Mucosa of rectum (tissue), 2 donors: ENCODE results near the gene CFAP74.
A peak's percentile ranks its signal among the peaks of the same experiment; 100 is the strongest.

Source experiments
- H3K27ac ChIP-seq, 2 donors: one replicate each; pipeline ENCODE4 v1.7.0; 2013; ENCODE audit warnings: inconsistent platforms in 2 of 2, low read depth in 2 of 2, low read length in 2 of 2
- H3K27me3 ChIP-seq, 2 donors: one replicate each; pipeline ENCODE4 v1.7.0; 2013; ENCODE audit warnings: low read length in 2 of 2; ENCODE audit not compliant: control insufficient read depth in 2 of 2, insufficient read depth in 2 of 2
- H3K36me3 ChIP-seq, 2 donors: one replicate each; pipeline ENCODE4 v1.7.0; 2013; ENCODE audit warnings: low read length in 2 of 2; ENCODE audit not compliant: control insufficient read depth in 2 of 2, insufficient read depth in 2 of 2
- H3K4me1 ChIP-seq, 2 donors: one replicate each; pipeline ENCODE4 v1.7.0; 2013; ENCODE audit warnings: low read length in 2 of 2, mild to moderate bottlenecking in 1 of 2; ENCODE audit not compliant: control insufficient read depth in 2 of 2, insufficient read depth in 2 of 2
- H3K4me3 ChIP-seq, 2 donors: one replicate each; pipeline ENCODE4 v1.7.0; 2013; ENCODE audit warnings: low read length in 2 of 2
- H3K9ac ChIP-seq, 2 donors: one replicate each; pipeline ENCODE4 v1.7.0; 2013; ENCODE audit warnings: low read length in 2 of 2, low read depth in 1 of 2, mild to moderate bottlenecking in 1 of 2
- H3K9me3 ChIP-seq, 2 donors: one replicate each; pipeline ENCODE4 v1.7.0; 2013; ENCODE audit warnings: low read length in 2 of 2; ENCODE audit not compliant: control insufficient read depth in 2 of 2
- donor health status: healthy.
- donor health status: Normal muscosa, but diverticular disease.

CFAP74 gene

GRCh38 chr1:1922702-1922955, 81.0 kb downstream of the CFAP74 start:
- H3K36me3 ChIP-seq: no peaks in the 10 kb centered on the region
- no peak overlapping the region for H3K4me3 ChIP-seq
- peaks cover 22 to 31% of the 10 kb centered on the region in 2 donors for H3K4me1 ChIP-seq
- H3K27ac ChIP-seq: no peak overlapping the region
- H3K9ac ChIP-seq: peak overlapping the region in 1 of 2 donors; percentile 33
- no peaks in the 10 kb centered on the region for H3K9me3 ChIP-seq
- H3K27me3 ChIP-seq: no peaks in the 10 kb centered on the region

GRCh38 chr1:1921901-1922701, 81.5 kb downstream of the CFAP74 start:
- no peak overlapping the region for H3K9ac ChIP-seq
- H3K9me3 ChIP-seq: no peaks in the 10 kb centered on the region
- no peaks in the 10 kb centered on the region for H3K36me3 ChIP-seq
- peaks cover 22 to 31% of the 10 kb centered on the region in 2 donors for H3K4me1 ChIP-seq
- H3K4me3 ChIP-seq: no peak overlapping the region
- H3K27me3 ChIP-seq: no peaks in the 10 kb centered on the region
- no peak overlapping the region for H3K27ac ChIP-seq

- H3K4me3 ChIP-seq: no peak overlapping the region
- no peak overlapping the region for H3K27ac ChIP-seq
- no peaks in the 10 kb centered on the region for H3K27me3 ChIP-seq
- peaks cover 22 to 31% of the 10 kb centered on the region in 2 donors for H3K4me1 ChIP-seq
- H3K9me3 ChIP-seq: no peaks in the 10 kb centered on the region
- no peak overlapping the region for H3K9ac ChIP-seq
- no peaks in the 10 kb centered on the region for H3K36me3 ChIP-seq
Observed at GRCh38 chr1:1921459-1921862, 82.1 kb downstream of the CFAP74 start.

GRCh38 chr1:1920608-1921458, 82.8 kb downstream of the CFAP74 start:
- H3K9ac ChIP-seq: no peak overlapping the region
- H3K27me3 ChIP-seq: no peaks in the 10 kb centered on the region
- no peaks in the 10 kb centered on the region for H3K9me3 ChIP-seq
- H3K36me3 ChIP-seq: no peaks in the 10 kb centered on the region
- no peak overlapping the region for H3K27ac ChIP-seq
- peaks cover 27 to 36% of the 10 kb centered on the region in 2 donors for H3K4me1 ChIP-seq
- H3K4me3 ChIP-seq: no peak overlapping the region

- Histone ChIP-seq H3K27ac (peak overlapping the region; percentile 66 to 76), H3K9me3 (no peaks in the 10 kb centered on the region), H3K4me3 (peak overlapping the region; percentile 61), H3K27me3 (no peaks in the 10 kb centered on the region), H3K9ac (peak overlapping the region; percentile 32 to 64), H3K4me1 (peaks cover 31 to 41% of the 10 kb centered on the region in 2 donors), H3K36me3 (no peaks in the 10 kb centered on the region)
Observed at GRCh38 chr1:1920057-1920607, 83.5 kb downstream of the CFAP74 start.

- Histone ChIP-seq H3K4me1 (peaks cover 31 to 41% of the 10 kb centered on the region in 2 donors), H3K36me3 (no peaks in the 10 kb centered on the region), H3K4me3 (peak overlapping the region; percentile 61), H3K27ac (peak overlapping the region; percentile 76 to 81), H3K9me3 (no peaks in the 10 kb centered on the region), H3K27me3 (no peaks in the 10 kb centered on the region), H3K9ac (peak overlapping the region; percentile 32 to 70)
Observed at GRCh38 chr1:1919304-1920056, 84.1 kb downstream of the CFAP74 start.

- no peaks in the 10 kb centered on the region for H3K9me3 ChIP-seq
- H3K36me3 ChIP-seq: no peaks in the 10 kb centered on the region
- no peaks in the 10 kb centered on the region for H3K27me3 ChIP-seq
- peak within 1 kb of the TSS; percentile 61 for H3K4me3 ChIP-seq
- H3K9ac ChIP-seq: peak within 1 kb of the TSS; percentile 41 to 70
- peaks cover 31 to 41% of the 10 kb centered on the region in 2 donors for H3K4me1 ChIP-seq
- peak within 1 kb of the TSS; percentile 76 to 81 for H3K27ac ChIP-seq
Observed at GRCh38 chr1:1918901-1919303, 84.7 kb downstream of the CFAP74 start, which contains the start of gene TMEM52. Gene TMEM52 (minus strand): TSS chr1:1919279. CDS start chr1:1919265, 14 bp downstream.

GRCh38 chr1:1917995-1918900, 85.3 kb downstream of the CFAP74 start:
- peak overlapping the region; percentile 41 to 70 for H3K9ac ChIP-seq
- H3K9me3 ChIP-seq: no peaks in the 10 kb centered on the region
- peak overlapping the region; percentile 61 for H3K4me3 ChIP-seq
- no peaks in the 10 kb centered on the region for H3K27me3 ChIP-seq
- no peaks in the 10 kb centered on the region for H3K36me3 ChIP-seq
- H3K27ac ChIP-seq: peak overlapping the region; percentile 74 to 81
- H3K4me1 ChIP-seq: peaks cover 27 to 35% of the 10 kb centered on the region in 2 donors
